MV-4-11 (cell line): Measurements from ENCODE around the gene SSH2.
"Not testable (repeated sequence)": the region's sequence is repeated elsewhere in the genome, so short reads cannot be mapped to it uniquely, and the experiment has no call there.

ENCODE experiments used
- DNase-seq: peaks from one replicate; lab custom pipeline; 2025; lab: John Stamatoyannopoulos, UW

Gene SSH2

DNA sequence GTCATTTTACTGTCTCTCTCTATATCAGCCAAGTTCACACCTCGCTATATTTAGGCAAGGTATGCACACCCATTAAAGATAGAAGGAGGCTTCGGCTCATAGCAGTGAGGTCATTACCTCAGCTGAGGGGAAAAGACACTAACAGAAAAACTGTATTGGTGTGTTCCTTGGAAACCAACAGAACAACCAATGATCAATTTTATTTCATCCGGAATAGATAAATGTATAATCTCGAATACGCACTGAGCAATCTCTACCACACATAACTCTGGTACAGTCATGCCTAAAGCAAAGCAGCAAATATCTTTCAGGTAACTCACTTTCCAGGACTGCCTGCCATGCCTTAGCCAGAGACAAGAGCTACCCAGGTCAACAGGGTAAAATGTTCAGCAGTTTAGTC, 197.4 kb downstream of the SSH2 start:
- DNase-seq, result no peak

DNA sequence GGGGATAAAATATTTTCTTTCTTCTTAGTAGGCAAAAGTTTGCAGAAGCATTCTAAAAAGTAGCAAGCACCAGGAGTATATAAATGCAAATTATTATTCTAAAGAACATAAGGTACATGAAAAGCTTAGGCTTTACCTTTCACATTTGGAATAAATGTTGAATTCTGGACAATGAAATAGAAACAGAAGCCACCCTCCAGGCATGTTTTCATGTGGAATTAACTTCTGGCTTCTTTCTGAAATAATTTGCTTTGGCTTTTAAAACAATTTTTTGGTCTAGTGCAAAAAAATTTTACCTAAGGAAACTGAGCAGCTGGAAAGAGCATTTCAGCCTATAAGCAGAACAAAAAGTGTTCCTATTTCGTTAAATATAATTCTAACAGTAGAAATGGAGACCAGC, 197.8 kb downstream of the SSH2 start:
- DNase-seq, result no peak

DNA sequence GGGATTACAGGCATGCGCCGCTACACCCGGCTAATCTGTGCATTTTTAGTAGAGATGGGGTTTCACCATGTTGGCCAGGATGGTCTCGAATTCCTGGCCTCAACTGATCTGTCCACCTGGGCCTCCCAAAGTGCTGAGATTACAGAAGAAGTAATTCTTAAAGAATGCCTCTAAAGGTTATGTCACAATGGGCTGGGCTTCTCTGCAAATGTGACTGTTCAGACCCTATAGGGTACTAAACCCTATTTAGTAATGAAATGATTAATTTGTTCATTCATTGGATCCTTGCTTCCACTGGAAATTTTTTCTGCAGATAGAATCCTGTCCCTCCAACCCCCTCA, 198.5 kb downstream of the SSH2 start:
- DNase-seq, result no peak

DNA sequence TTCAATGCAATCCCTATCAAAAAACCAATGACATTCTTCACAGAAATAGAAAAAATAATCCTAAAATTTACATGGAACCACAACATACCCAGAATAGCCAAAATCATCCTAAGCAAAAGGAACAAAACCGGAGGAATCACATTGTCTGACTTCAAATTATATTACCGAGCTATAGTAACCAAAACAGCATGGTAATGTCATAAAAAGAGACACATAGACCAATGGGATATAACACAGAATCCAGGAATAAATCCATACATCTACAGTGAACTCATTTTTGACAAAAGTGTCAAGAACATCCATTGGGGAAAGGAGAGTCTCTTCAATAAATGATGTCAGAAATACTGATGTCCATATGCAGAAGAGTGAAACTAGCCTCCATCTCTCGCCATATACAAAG, 201.5 kb downstream of the SSH2 start:
- DNase-seq, result no peak

DNA sequence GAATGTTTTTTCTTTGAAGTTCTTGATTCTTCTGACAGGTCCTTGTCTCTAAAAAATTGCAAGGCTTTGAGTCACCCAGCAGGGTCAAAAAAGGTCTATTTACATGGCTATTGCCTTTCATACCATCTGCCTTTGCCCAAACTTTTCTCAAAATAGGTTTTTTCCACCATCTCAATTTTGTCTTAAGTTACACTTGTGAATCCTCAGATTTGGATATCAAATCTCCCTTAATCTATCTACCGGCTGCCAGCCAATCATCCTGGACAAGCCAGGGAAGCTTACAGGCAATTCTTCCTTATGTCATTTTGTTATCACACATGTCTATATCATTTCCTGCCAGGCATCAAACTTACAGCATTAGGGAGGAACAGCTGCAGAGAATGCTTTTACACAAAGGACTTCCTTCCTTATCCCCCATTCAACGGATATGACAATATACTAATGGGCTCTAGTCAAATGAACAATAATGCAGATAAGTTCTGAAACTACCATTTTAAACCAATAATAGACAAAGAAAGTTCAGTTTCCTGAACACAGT, 203.2 kb downstream of the SSH2 start:
- DNase-seq, result peak; percentile 66

DNA sequence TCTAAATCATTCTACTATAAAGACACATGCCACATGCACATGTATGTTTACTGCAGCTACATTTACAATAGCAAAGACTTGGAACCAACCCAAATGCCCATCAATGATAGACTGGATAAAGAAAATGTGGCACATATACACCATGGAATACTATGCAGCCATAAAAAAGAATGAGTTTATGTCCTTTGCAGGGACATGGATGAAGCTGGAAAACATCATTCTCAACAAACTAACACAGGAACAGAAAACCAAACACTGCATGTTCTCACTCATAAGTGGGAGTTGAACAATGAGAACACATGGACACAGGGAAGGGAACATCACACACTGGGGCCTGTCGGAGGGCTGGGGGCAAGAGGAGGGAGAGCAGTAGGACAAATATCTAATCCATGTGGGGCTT, 204.6 kb downstream of the SSH2 start:
- not testable (repeated sequence) for DNase-seq

DNA sequence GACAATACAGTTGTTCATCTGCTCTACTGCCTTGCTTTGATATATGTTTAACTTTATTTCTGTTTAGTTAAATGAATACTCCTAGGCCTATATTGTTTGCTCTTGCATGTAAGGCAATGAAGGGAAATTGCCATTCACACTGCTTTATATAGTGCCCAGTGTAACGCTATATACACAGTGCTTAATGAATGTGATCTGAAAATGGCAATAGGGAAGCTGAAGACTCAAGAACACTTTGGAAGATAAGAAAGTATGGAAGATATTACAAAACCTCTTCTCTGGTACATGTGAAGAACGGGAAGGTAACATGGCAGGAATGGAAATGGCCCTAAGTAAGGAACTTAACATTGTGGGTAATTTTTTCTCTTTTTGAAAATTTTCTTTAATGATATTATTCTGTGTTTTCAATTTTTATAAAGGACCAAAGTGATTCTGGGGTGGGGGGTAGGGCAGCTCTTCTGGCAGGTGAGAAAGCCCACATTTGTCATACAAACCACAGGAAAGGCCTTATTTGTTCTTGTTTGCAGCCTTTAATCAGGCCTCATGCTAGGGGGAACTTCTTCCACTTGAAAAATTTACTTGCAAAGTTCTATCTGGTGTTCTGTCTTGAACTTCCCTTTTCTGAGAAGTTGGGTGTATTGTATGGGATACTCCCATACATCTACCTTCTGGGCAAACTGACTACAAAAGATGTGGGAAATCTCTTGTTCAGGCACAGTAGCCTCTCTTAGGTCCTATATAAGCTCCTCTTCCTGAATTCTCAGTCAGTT, 206.6 kb downstream of the SSH2 start:
- peak; percentile 87 for DNase-seq

DNA sequence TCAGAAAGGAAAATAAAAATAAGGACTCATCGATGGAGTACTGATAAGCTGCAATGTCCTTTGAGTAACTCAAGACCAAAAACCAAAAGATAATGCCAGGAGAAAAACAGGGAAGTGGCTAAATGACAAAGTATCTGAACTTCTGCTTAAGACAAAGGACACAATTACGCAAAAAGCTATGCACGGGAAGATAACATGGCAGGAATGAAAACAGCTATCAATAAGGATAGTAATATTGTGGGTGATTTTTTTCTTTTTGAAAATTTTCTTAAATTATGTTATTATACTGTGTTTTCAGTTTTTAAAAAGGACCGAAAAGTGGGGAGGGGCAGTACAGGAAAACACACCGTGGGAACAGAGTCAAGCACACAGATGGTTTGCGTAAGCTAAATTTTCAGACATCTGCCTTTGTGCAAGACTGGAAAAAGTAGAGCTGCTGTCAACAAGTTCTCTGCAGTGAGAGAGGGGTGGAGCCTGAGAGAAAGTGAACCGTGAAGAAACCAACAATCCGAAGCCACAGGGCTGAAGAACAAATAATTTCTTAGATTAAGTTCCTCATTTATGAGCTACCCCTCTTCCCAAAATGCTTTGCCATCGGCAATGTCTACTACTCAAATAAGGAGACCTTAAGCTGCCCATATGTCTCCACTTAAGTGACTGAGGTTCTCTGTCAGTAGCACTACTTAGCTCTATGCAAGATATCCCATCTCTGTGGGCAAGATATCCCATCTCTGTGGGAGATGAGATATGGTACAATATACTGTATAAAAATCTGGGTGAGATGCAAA, 207.4 kb downstream of the SSH2 start:
- DNase-seq, result peak; percentile 97

DNA sequence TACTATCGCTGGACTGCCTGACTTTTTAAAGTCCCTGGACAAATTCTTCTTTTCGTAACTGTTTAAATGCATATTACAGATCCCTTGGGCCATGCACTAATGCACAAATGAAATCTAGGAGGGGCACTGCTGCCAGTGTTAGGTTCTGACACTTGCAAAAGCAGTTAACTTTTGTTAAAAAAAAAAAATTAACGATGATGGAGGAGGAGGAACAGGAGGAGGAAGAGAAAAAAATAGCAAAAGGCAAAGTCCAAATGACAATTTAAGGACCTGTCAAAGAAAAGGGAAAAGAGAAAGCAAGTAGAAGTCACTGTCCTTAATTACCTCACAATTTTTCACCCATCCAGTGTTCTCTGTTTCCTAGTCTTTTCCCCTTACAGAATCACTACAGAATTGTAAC, 209.5 kb downstream of the SSH2 start:
- peak; percentile 50 for DNase-seq

DNA sequence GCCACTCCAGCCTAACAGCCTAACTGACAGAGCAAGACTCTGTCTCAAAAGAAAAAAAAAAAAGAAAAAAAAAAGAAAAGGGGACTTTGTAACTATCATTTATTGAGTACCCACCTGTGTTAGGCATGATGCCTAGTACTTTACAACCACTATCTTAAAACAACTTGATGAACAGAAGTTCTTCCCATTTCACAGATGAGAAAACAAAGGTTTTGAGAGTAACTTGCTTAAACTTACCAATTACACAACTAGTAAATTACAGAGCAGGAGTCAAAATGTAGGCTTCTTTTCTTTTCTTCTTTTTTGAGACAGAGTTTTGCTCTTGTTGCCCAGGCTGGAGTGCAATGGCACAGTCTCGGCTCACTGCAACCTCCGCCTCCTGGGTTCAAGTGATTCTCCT, 210.6 kb downstream of the SSH2 start:
- DNase-seq, result no peak

DNA sequence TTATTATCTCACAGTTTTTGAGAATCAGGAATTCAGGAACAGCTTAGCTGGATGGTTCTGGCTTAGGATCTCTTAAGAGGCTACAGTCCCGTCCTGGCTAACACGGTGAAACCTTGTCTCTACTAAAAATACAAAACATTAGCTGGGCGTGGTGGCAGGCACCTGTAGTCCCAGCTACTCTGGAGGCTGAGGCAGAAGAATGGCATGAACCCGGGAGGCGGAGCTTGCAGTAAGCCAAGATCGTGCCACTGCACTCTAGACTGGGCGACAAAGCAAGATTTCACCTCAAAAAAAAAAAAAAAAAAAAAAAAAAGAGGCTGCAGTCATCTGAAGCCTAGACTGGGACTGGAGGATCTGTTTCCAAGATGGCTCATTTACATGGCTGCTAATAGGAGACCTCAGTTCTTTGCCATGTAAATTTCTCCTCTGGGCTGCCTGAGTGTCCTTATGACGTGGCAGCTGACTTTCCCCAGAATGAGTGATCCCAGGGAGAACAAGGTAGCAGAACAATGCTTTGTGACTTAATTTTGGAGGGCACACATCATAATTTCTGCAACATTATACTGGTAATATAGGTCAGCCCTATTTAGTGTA, 211.5 kb downstream of the SSH2 start:
- DNase-seq, result no peak

DNA sequence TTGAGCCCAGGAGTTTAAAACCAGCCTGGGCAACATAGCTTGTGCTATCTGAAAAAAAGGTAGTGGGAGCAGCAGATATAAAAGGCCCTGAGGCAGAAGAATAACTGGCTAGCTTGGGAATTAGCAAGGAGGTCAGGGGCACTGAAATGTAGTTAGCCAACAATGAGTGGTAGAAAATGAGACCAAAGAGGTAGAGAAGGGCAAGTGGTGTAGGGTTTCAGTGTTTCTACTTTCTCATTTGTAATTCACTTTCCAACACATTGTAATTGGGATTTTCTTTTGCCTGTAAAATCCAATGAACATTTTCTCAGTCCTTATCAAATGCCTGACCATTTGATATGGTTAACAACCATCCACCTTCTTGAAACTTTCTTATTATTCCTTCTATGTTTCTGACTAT, 212.2 kb downstream of the SSH2 start:
- no peak for DNase-seq

DNA sequence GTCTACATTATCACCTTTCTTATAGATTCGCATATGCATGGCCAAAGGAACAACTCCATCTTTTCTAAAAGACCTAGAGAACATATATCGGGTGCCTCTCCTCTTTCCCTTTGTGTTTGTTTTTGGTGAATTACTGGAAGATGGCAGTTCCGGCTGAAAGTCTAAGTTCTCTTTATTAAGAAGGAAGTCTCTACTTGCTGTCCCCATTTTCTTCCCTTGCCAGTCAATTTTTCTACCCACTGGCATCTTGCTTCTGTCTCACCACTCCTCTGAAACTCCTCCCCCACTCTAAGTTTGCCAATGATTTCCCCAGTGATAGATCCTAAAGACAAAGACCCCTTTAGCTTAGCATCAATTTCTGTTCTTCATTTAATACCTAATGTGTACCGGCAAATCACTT, 213.5 kb downstream of the SSH2 start:
- peak; percentile 12 for DNase-seq

DNA sequence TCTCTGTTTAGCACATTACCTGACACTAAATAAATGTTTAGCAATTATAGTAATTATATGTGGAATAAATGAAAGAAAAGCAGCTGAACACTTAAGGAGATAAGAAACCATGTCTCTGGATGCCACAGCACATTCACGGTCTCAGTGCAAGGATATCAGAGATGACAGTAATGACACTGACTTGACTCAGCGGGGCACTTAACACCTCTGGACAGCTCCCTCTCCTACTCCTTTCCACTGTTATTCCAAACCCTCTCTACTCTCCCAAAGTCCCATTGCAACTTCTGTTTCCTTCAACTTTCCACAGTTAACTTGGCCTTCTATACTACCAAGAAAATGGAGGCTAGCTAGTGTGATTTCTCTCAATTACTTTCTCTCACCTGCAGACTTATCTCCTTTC, 214.3 kb downstream of the SSH2 start:
- DNase-seq, result no peak

DNA sequence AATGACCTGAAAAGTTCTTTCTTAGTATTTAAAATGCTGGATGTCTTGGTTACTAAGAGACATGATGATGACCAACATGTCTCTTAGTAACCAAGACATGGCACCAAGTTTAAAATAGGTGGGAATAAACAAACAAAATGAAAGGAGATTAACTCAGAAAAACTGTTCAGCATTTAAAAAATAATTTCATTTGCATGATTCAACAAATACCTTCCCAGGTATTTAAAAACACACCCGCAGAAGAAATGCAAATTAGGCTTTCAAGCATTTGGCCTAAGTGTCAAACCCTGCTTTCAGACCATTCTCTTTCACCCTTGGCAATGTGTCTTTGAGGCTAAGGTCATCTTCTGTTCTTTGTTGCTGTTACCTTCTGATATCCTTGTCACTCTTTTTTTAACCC, 215.9 kb downstream of the SSH2 start:
- DNase-seq, result no peak

DNA sequence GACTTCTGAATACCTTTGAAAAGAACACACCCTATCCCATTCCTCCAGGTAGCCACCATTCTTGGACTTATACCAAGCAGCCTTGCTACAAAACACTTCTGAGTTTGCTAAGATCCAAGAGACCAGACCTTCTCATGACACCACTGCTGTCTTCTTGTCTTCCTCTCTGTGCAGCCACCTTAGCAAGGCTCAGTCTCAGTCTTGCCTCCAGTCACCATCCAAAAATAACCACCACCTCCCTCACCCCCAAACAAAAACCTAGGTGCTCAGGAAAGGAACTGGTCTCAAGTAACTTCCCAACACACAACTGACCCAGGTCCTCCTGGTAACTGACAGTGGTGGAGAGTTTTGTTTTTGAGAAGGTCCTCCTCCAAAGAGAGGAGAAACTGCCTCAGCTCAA, 216.4 kb downstream of the SSH2 start:
- no peak for DNase-seq

DNA sequence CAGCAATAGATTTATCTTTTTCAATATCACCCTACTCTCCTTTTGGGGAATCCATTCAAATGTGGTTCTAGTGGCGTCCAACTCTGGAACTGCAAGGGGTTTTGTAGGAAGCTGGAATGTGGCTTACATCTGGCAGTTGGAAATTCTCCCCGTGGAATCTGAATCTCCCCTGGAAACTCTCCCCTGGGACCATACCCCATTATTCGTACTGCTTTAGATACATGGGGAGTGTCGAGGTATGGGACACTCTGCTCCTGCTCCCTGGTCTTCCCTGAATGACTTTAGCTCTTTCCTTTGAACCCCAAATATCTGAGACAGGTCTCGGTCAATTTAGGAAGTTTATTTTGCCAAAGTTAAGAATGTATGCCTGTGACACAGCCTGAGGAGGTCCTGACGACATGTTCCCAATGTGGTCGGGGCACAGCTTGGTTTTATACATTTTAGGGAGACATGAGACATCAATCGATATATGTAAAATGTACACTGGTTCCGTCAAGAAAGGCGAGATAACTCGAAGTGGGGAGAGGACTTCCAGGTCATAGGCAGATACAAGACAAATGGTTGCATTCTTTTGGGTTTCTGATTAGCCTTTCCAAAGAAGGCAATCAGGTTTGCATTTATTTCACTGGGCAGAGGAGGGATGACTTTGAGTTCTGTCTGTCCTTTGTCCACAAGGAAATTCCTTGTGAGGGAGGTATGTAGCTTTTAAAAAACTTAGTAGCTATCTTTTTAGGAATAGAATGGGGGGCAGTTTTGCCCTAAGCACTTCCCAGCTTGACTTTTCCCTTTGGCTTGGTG, 218.2 kb downstream of the SSH2 start:
- no peak for DNase-seq

DNA sequence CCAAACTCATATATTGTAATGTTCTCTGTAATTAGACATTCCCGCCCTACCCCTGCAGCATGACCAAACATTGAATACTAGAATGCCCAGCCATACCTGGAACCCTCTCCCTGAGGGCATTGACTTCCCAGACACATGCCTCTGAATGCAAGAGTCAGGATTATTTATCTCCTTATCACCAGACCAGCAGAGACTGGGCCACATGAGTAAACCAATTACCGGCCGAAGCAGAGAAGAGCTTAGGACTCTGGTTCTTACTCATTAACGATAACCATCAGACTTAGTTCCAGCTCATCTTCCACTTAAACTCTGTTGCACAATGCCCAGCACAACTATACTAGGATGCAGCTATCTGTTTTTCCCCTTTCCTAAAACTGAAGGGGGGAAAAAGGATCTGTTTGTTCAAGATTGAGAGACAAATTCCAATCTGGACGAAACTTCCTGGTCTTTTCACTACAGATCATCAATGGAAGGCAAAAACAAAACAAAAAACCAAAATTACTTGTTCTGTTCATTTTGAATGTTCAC, 219.1 kb downstream of the SSH2 start:
- DNase-seq, result peak; percentile 72

DNA sequence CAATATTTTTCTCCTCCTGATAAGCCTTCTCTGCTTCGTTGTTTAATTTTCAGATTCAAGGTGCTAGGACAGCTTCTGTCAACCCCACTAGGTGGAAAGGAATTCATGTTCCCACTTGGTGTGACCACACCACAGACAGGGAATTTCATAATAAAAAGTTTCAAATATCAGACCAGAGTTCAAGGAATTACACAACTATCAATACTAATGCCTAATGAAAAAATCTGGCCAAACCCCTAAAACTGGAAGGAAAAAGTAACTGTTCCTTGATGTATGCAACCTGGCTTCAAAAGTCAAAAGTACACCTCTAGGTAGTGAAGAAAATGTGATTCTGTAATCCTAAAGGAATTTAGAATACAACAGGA, 219.5 kb downstream of the SSH2 start:
- DNase-seq, result no peak

DNA sequence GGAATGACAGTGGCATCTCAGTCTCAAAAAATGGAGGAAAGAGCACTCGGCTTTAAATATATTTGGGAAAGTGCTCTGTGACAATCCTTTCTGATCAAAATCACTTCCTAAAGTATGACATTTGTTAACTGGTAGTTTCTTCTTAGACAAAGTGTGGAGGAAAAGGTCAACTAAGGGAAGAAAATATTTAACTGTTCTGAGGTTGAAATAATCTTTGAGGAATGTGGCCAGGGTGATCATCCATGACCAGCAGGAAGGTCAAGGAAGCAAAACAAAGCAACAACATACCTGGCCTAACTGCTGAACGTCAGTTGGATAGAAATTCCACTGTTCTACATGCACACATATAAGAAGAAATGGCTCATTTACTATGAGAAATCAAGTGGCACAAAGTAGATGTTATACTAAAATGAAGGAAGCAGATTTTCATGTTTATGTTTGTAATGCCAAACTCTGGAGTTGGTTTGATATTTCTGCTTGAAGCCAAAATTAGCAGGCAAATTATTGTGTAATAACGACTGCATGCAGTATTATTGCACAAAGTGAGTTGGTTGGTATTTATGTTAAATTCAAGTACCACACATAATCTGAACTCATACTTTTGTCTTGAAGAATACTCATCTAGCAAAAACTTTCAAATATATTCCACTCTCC, 220.0 kb downstream of the SSH2 start:
- DNase-seq, result peak; percentile 67

DNA sequence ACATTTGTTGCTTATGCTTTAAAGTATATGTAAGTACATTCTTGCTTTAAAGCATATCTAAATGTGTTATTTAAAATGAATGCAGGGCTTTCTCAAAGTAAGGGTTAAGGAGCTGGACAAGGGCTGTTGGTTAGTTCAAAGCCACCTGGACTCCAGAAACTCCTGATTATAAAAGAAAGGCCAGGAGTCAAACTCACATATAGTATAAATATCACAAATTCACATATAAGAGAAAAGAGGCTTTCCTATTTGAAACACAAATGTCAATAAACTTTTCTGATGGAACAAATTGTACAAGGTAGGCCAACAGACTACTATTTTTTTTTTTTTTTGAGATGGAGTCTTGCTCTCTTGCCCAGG, 222.8 kb downstream of the SSH2 start:
- DNase-seq, result no peak

DNA sequence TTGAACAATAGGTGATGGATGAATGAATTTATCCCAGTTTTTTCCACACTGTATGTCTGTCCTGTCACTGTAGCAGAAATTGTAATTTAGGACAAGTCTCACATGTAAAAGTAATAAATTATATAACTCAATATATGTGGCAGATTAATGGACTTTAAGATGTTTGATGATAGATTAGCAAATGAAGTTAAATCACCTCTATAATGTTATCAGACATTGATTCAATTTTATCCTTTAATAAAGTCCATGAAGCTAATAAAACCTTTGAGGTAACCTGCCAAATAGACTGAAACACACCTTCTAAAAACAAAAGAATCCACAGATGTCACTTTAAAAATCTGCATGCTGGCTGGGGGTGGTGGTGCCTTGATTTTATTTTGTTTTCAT, 224.0 kb downstream of the SSH2 start:
- DNase-seq, result no peak
